Cardiac atrium fibroblast (primary cell): ENCODE data around the gene ANP32E. TPM values are rescaled to one million over a fixed set of nuclear protein-coding genes. Genes with fewer than 3 reads are reported as not detected.

Source experiments
- total RNA-seq: library from RNA; depleted of rRNA; stranded (reverse); fragments of >200 nt; gene quantifications from 2 replicates; pipeline ENCODE4 v1.2.3, GENCODE V29; 2015

The ANP32E gene
- 10.1 and 18.0 TPM in 2 replicates for total RNA-seq

GRCh38 chr1:150235852-150236613 lies at the start of gene ANP32E:
Gene ANP32E (minus strand): TSS chr1:150236112. CDS start chr1:150235786, 326 bp downstream.

GRCh38 chr1:150281758-150282557 lies 46.0 kb upstream of the ANP32E start, which contains the start of gene CIART:
Gene CIART (plus strand): TSS chr1:150282554. CDS start chr1:150283268, 714 bp downstream.

GRCh38 chr1:150268705-150269403 lies 32.9 kb upstream of the ANP32E start, which contains the start of gene APH1A:
Gene APH1A (minus strand): TSS chr1:150269016. CDS start chr1:150268810, 206 bp downstream.

GRCh38 chr1:150257624-150258585 lies 22.0 kb upstream of the ANP32E start, which contains the start of gene CA14:
Gene CA14 (plus strand): TSS chr1:150257774. CDS start chr1:150258129, 355 bp downstream.

Other genes with a start within 250 kb of the ANP32E start
- 6.7 and 15.9 TPM in 2 replicates for gene OTUD7B, start 225.4 kb downstream of the ANP32E start, total RNA-seq
- gene VPS45, start 168.3 kb downstream of the ANP32E start, total RNA-seq = 16.7 and 21.1 TPM in 2 replicates
- 18.1 and 19.0 TPM in 2 replicates for gene PLEKHO1, start 86.2 kb downstream of the ANP32E start, total RNA-seq
- gene CA14, start 21.7 kb upstream of the ANP32E start, total RNA-seq = not detected in 2 replicates
- 87.3 and 95.1 TPM in 2 replicates for gene APH1A, start 32.9 kb upstream of the ANP32E start, total RNA-seq
- 1.5 and 10.7 TPM in 2 replicates for gene C1orf54, start 36.7 kb upstream of the ANP32E start, total RNA-seq
- gene CIART, start 46.4 kb upstream of the ANP32E start, total RNA-seq = 10.2 and 10.3 TPM in 2 replicates
- 43.6 and 46.4 TPM in 2 replicates for gene MRPS21, start 57.7 kb upstream of the ANP32E start, total RNA-seq
- gene PRPF3, start 85.4 kb upstream of the ANP32E start, total RNA-seq = 16.8 and 30.9 TPM in 2 replicates
- 6.0 and 7.3 TPM in 2 replicates for gene RPRD2, start 128.0 kb upstream of the ANP32E start, total RNA-seq